ENCODE measurements around the gene MEGF11. TPM values are rescaled to one million over a fixed set of nuclear protein-coding genes. Genes with fewer than 3 reads are reported as not detected.

Gene MEGF11
- polyA plus RNA-seq, 1 donor = 0.66 TPM

- Histone ChIP-seq H3K9me3 (ENCODE audit: control insufficient read depth, low read depth, low read length) (no peaks in the 10 kb centered on the region), H3K36me3 (ENCODE audit: control insufficient read depth, insufficient read depth, low read length) (peaks cover 45% of the 10 kb centered on the region), H3K27ac (ENCODE audit: low read length) (no peak overlapping the region), H3K4me3 (ENCODE audit: low read length) (no peak overlapping the region), H3K4me1 (ENCODE audit: control insufficient read depth, insufficient read depth, low read length) (peaks cover 27% of the 10 kb centered on the region), H3K27me3 (ENCODE audit: control insufficient read depth, insufficient read depth, low read length) (no peaks in the 10 kb centered on the region)
- no CpG with 5 or more reads among the region's 4 CpGs for WGBS (ENCODE audit: insufficient coverage, low lambda C conversion rate)
- no peak for DNase-seq
Observed at GRCh38 chr15:65904301-65904700, 349.2 kb downstream of the MEGF11 start.

GRCh38 chr15:65903296-65904073 lies 350.1 kb downstream of the MEGF11 start:
- H3K27ac ChIP-seq (ENCODE audit: low read length) = no peak overlapping the region
- no peaks in the 10 kb centered on the region for H3K9me3 ChIP-seq (ENCODE audit: control insufficient read depth, low read depth, low read length)
- no peaks in the 10 kb centered on the region for H3K27me3 ChIP-seq (ENCODE audit: control insufficient read depth, insufficient read depth, low read length)
- H3K4me3 ChIP-seq (ENCODE audit: low read length) = no peak overlapping the region
- H3K4me1 ChIP-seq (ENCODE audit: control insufficient read depth, insufficient read depth, low read length) = peaks cover 27% of the 10 kb centered on the region
- DNase-seq = no peak
- 92% methylated on average over 2 of the region's 6 CpGs for WGBS (ENCODE audit: insufficient coverage, low lambda C conversion rate)
- H3K36me3 ChIP-seq (ENCODE audit: control insufficient read depth, insufficient read depth, low read length) = peaks cover 52% of the 10 kb centered on the region

- no peaks in the 10 kb centered on the region for H3K9me3 ChIP-seq (ENCODE audit: control insufficient read depth, low read depth, low read length)
- DNase-seq = peak; percentile 68 to 80
- no CpG with 5 or more reads among the region's 1 CpG for WGBS (ENCODE audit: insufficient coverage, low lambda C conversion rate)
- peak overlapping the region; percentile 25 for H3K27ac ChIP-seq (ENCODE audit: low read length)
- no peak overlapping the region for H3K4me3 ChIP-seq (ENCODE audit: low read length)
- H3K4me1 ChIP-seq (ENCODE audit: control insufficient read depth, insufficient read depth, low read length) = peaks cover 27% of the 10 kb centered on the region
- peaks cover 46% of the 10 kb centered on the region for H3K36me3 ChIP-seq (ENCODE audit: control insufficient read depth, insufficient read depth, low read length)
- H3K27me3 ChIP-seq (ENCODE audit: control insufficient read depth, insufficient read depth, low read length) = no peaks in the 10 kb centered on the region
Observed at GRCh38 chr15:65902373-65902772, 351.2 kb downstream of the MEGF11 start.

GRCh38 chr15:65901836-65902235 lies 351.7 kb downstream of the MEGF11 start:
- WGBS (ENCODE audit: insufficient coverage, low lambda C conversion rate) = 85% methylated on average over 3 of the region's 3 CpGs
- Histone ChIP-seq H3K27me3 (ENCODE audit: control insufficient read depth, insufficient read depth, low read length) (no peaks in the 10 kb centered on the region), H3K27ac (ENCODE audit: low read length) (peak overlapping the region; percentile 13), H3K4me1 (ENCODE audit: control insufficient read depth, insufficient read depth, low read length) (peaks cover 23% of the 10 kb centered on the region), H3K36me3 (ENCODE audit: control insufficient read depth, insufficient read depth, low read length) (peaks cover 47% of the 10 kb centered on the region), H3K4me3 (ENCODE audit: low read length) (no peak overlapping the region), H3K9me3 (ENCODE audit: control insufficient read depth, low read depth, low read length) (no peaks in the 10 kb centered on the region)
- DNase-seq = no peak

- Histone ChIP-seq H3K27me3 (ENCODE audit: control insufficient read depth, insufficient read depth, low read length) (no peaks in the 10 kb centered on the region), H3K36me3 (ENCODE audit: control insufficient read depth, insufficient read depth, low read length) (peaks cover 51% of the 10 kb centered on the region), H3K9me3 (ENCODE audit: control insufficient read depth, low read depth, low read length) (no peaks in the 10 kb centered on the region), H3K27ac (ENCODE audit: low read length) (no peak overlapping the region), H3K4me3 (ENCODE audit: low read length) (no peak overlapping the region), H3K4me1 (ENCODE audit: control insufficient read depth, insufficient read depth, low read length) (peaks cover 18% of the 10 kb centered on the region)
- no peak for DNase-seq
- 45% methylated on average over 2 of the region's 2 CpGs for WGBS (ENCODE audit: insufficient coverage, low lambda C conversion rate)
Observed at GRCh38 chr15:65901336-65901735, 352.2 kb downstream of the MEGF11 start.

- Histone ChIP-seq H3K9me3 (ENCODE audit: control insufficient read depth, low read depth, low read length) (no peaks in the 10 kb centered on the region), H3K27ac (ENCODE audit: low read length) (no peak overlapping the region), H3K4me3 (ENCODE audit: low read length) (no peak overlapping the region), H3K4me1 (ENCODE audit: control insufficient read depth, insufficient read depth, low read length) (peaks cover 14% of the 10 kb centered on the region), H3K36me3 (ENCODE audit: control insufficient read depth, insufficient read depth, low read length) (peaks cover 59% of the 10 kb centered on the region), H3K27me3 (ENCODE audit: control insufficient read depth, insufficient read depth, low read length) (no peaks in the 10 kb centered on the region)
- WGBS (ENCODE audit: insufficient coverage, low lambda C conversion rate) = no CpG with 5 or more reads among the region's 3 CpGs
- DNase-seq = no peak
Observed at GRCh38 chr15:65900488-65900887, 353.1 kb downstream of the MEGF11 start.

GRCh38 chr15:65896236-65896635 lies 357.3 kb downstream of the MEGF11 start:
- no CpG with 5 or more reads among the region's 2 CpGs for WGBS (ENCODE audit: insufficient coverage, low lambda C conversion rate)
- Histone ChIP-seq H3K9me3 (ENCODE audit: control insufficient read depth, low read depth, low read length) (no peaks in the 10 kb centered on the region), H3K27ac (ENCODE audit: low read length) (no peak overlapping the region), H3K4me1 (ENCODE audit: control insufficient read depth, insufficient read depth, low read length) (no peaks in the 10 kb centered on the region), H3K27me3 (ENCODE audit: control insufficient read depth, insufficient read depth, low read length) (no peaks in the 10 kb centered on the region), H3K36me3 (ENCODE audit: control insufficient read depth, insufficient read depth, low read length) (peaks cover 54% of the 10 kb centered on the region), H3K4me3 (ENCODE audit: low read length) (no peak overlapping the region)
- DNase-seq = no peak

- Histone ChIP-seq H3K36me3 (ENCODE audit: control insufficient read depth, insufficient read depth, low read length) (peaks cover 43% of the 10 kb centered on the region), H3K4me3 (ENCODE audit: low read length) (no peak overlapping the region), H3K27me3 (ENCODE audit: control insufficient read depth, insufficient read depth, low read length) (no peaks in the 10 kb centered on the region), H3K9me3 (ENCODE audit: control insufficient read depth, low read depth, low read length) (no peaks in the 10 kb centered on the region), H3K4me1 (ENCODE audit: control insufficient read depth, insufficient read depth, low read length) (no peaks in the 10 kb centered on the region), H3K27ac (ENCODE audit: low read length) (no peak overlapping the region)
- 83% methylated on average over 1 of the region's 5 CpGs for WGBS (ENCODE audit: insufficient coverage, low lambda C conversion rate)
- DNase-seq = no peak
Observed at GRCh38 chr15:65893060-65893459, 360.5 kb downstream of the MEGF11 start.

- Histone ChIP-seq H3K36me3 (ENCODE audit: control insufficient read depth, insufficient read depth, low read length) (peaks cover 42% of the 10 kb centered on the region), H3K27ac (ENCODE audit: low read length) (no peak overlapping the region), H3K9me3 (ENCODE audit: control insufficient read depth, low read depth, low read length) (no peaks in the 10 kb centered on the region), H3K4me1 (ENCODE audit: control insufficient read depth, insufficient read depth, low read length) (no peaks in the 10 kb centered on the region), H3K27me3 (ENCODE audit: control insufficient read depth, insufficient read depth, low read length) (no peaks in the 10 kb centered on the region), H3K4me3 (ENCODE audit: low read length) (no peak overlapping the region)
- DNase-seq = no peak
- 85% methylated on average over 2 of the region's 3 CpGs for WGBS (ENCODE audit: insufficient coverage, low lambda C conversion rate)
Observed at GRCh38 chr15:65888981-65889380, 364.6 kb downstream of the MEGF11 start.

- no peak for DNase-seq
- 80% methylated on average over 1 of the region's 3 CpGs for WGBS (ENCODE audit: insufficient coverage, low lambda C conversion rate)
Observed at GRCh38 chr15:65887565-65887964, 366.0 kb downstream of the MEGF11 start.

GRCh38 chr15:65885668-65886218 lies 367.8 kb downstream of the MEGF11 start:
- no peaks in the 10 kb centered on the region for H3K27me3 ChIP-seq (ENCODE audit: control insufficient read depth, insufficient read depth, low read length)
- WGBS (ENCODE audit: insufficient coverage, low lambda C conversion rate) = 100% methylated on average over 1 of the region's 4 CpGs

More at GRCh38 chr15:65887565-65887964, 366.0 kb downstream of the MEGF11 start:
- no peak overlapping the region for H3K4me3 ChIP-seq (ENCODE audit: low read length)
- H3K9me3 ChIP-seq (ENCODE audit: control insufficient read depth, low read depth, low read length) = no peaks in the 10 kb centered on the region
- H3K36me3 ChIP-seq (ENCODE audit: control insufficient read depth, insufficient read depth, low read length) = peaks cover 38% of the 10 kb centered on the region
- no peaks in the 10 kb centered on the region for H3K4me1 ChIP-seq (ENCODE audit: control insufficient read depth, insufficient read depth, low read length)
- H3K27ac ChIP-seq (ENCODE audit: low read length) = no peak overlapping the region
- H3K27me3 ChIP-seq (ENCODE audit: control insufficient read depth, insufficient read depth, low read length) = no peaks in the 10 kb centered on the region

More at GRCh38 chr15:65885668-65886218, 367.8 kb downstream of the MEGF11 start:
- no peak for DNase-seq
- Histone ChIP-seq H3K4me1 (ENCODE audit: control insufficient read depth, insufficient read depth, low read length) (no peaks in the 10 kb centered on the region), H3K36me3 (ENCODE audit: control insufficient read depth, insufficient read depth, low read length) (peaks cover 47% of the 10 kb centered on the region), H3K27ac (ENCODE audit: low read length) (no peak overlapping the region), H3K4me3 (ENCODE audit: low read length) (no peak overlapping the region), H3K9me3 (ENCODE audit: control insufficient read depth, low read depth, low read length) (no peaks in the 10 kb centered on the region)
